NCI-H526 (cell line): Measurements from ENCODE around the gene GJA1.

Experiments
- DNase-seq, 2 experiments: peaks; one replicate each; lab custom pipeline; 2025; lab: John Stamatoyannopoulos, UW

GJA1 gene

GRCh38 chr6:121482751-121483150 lies 47.3 kb downstream of the GJA1 start:
- no peak for DNase-seq

- DNase-seq: no peak
Measured at GRCh38 chr6:121485359-121485811, 49.9 kb downstream of the GJA1 start.

- no peak for DNase-seq
Measured at GRCh38 chr6:121491576-121491975, 56.1 kb downstream of the GJA1 start.

- DNase-seq: no peak
Measured at GRCh38 chr6:121492536-121492935, 57.1 kb downstream of the GJA1 start.

- DNase-seq: no peak
Measured at GRCh38 chr6:121497970-121498375, 62.5 kb downstream of the GJA1 start.

GRCh38 chr6:121498481-121499276 lies 63.2 kb downstream of the GJA1 start:
- no peak for DNase-seq
